ENCODE results near the gene MGLL.

The MGLL gene

GRCh38 chr3:127796045-127796830, 26.1 kb downstream of the MGLL start:
- no peak for DNase-seq (ENCODE audit: low read depth)

GRCh38 chr3:127794972-127795371, 27.3 kb downstream of the MGLL start:
- no peak overlapping the region for H3K4me3 ChIP-seq (ENCODE audit: control insufficient read depth, low read depth, low read length)
- DNase-seq (ENCODE audit: low read depth), result no peak
- TF ChIP-seq CTCF (conservative IDR thresholded peaks at IDR 0.05; ENCODE audit: control insufficient read depth, insufficient read depth, low read depth, low read length), result no peak

More at GRCh38 chr3:127796045-127796830, 26.1 kb downstream of the MGLL start:
- H3K4me3 ChIP-seq (ENCODE audit: control insufficient read depth, low read depth, low read length), result no peak overlapping the region
- TF ChIP-seq CTCF (conservative IDR thresholded peaks at IDR 0.05; ENCODE audit: control insufficient read depth, insufficient read depth, low read depth, low read length), result no peak

- TF ChIP-seq CTCF (conservative IDR thresholded peaks at IDR 0.05; ENCODE audit: control insufficient read depth, insufficient read depth, low read depth, low read length), result no peak
- H3K4me3 ChIP-seq (ENCODE audit: control insufficient read depth, low read depth, low read length), result no peak overlapping the region
- peak; percentile 33 for DNase-seq (ENCODE audit: low read depth)
These were observed 27.9 kb downstream of the MGLL start for GRCh38 chr3:127794402-127794801.

GRCh38 chr3:127792541-127793292, 29.6 kb downstream of the MGLL start:
- TF ChIP-seq CTCF (conservative IDR thresholded peaks at IDR 0.05; ENCODE audit: control insufficient read depth, insufficient read depth, low read depth, low read length), result no peak
- DNase-seq (ENCODE audit: low read depth), result peak; percentile 99

GRCh38 chr3:127791221-127791913, 30.9 kb downstream of the MGLL start:
- TF ChIP-seq CTCF (conservative IDR thresholded peaks at IDR 0.05; ENCODE audit: control insufficient read depth, insufficient read depth, low read depth, low read length), result peak; percentile 36
- no peak overlapping the region for H3K4me3 ChIP-seq (ENCODE audit: control insufficient read depth, low read depth, low read length)
- peak; percentile 77 for DNase-seq (ENCODE audit: low read depth)

More at GRCh38 chr3:127792541-127793292, 29.6 kb downstream of the MGLL start:
- H3K4me3 ChIP-seq (ENCODE audit: control insufficient read depth, low read depth, low read length), result no peak overlapping the region

- no peak for TF ChIP-seq CTCF (conservative IDR thresholded peaks at IDR 0.05; ENCODE audit: control insufficient read depth, insufficient read depth, low read depth, low read length)
- no peak for DNase-seq (ENCODE audit: low read depth)
- no peak overlapping the region for H3K4me3 ChIP-seq (ENCODE audit: control insufficient read depth, low read depth, low read length)
These were observed 31.5 kb downstream of the MGLL start for GRCh38 chr3:127790882-127791183.
